Measurements from ENCODE around the gene DAGLA. TPM values are rescaled to one million over a fixed set of nuclear protein-coding genes. Genes with fewer than 3 reads are reported as not detected.
"Not testable (repeated sequence)": the region's sequence is repeated elsewhere in the genome, so short reads cannot be mapped to it uniquely, and the experiment has no call there.

The DAGLA gene
- total RNA-seq, 4 donors from 2014 or later, result 11.9 to 31.4 (median 17.0) TPM

DNA sequence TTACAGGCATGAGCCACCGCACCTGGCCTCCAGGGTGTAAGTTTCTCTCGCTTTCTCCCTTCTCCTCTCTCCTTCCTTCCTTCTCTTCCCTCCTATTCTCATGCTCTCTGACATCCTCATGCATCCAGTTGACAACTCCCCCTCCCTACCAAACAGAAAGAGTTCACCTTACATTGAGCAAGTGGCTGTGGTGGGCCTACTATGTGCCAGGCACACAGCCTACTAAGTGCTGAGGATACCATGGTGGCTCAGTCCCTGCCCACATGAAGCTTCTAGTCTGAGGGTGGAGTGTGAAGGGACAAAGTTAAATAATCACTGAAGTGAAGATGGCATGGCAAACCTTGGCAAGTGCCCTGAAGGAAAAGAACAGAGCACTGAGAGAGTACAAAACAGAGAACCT, 9.6 kb upstream of the DAGLA start:
- no peak overlapping the region for H3K27ac ChIP-seq
- WGBS, 2 donors (ENCODE audit: low coverage in 1 of 2), result 92 to 97% methylated on average over 2 of the region's 2 CpGs
- in situ Hi-C loops (cut with MboI; ENCODE audit: low pct_ligation_motif_present in 1 of 4, low pct_unique_long_range_greater_than_20kb in 1 of 4, low sequenced_read_pairs in 3 of 4) (loop anchor here in 2 of 4 donors (10.0 kb wide), 2 partner anchors 54 to 64 kb away; no protein-coding TSS in a partner anchor), intact Hi-C loops (cut with DNase I; ENCODE audit: low total_unique reads) (no loop called here)
- H3K4me3 ChIP-seq, result no peak overlapping the region
- H3K36me3 ChIP-seq, result no peaks in the 10 kb centered on the region
- H3K4me1 ChIP-seq, result peaks cover 0 to 12% (median 5%) of the 10 kb centered on the region in 4 donors
- H3K9me3 ChIP-seq, result no peaks in the 10 kb centered on the region
- no peak for DNase-seq
- TF ChIP-seq EP300 (IDR thresholded peaks at IDR 0.05; ENCODE audit: low read depth) (no peak), POLR2A (IDR thresholded peaks at IDR 0.05) (no peak), POLR2AphosphoS5 (IDR thresholded peaks at IDR 0.05) (no peak)
- TF ChIP-seq, protein P1, sequence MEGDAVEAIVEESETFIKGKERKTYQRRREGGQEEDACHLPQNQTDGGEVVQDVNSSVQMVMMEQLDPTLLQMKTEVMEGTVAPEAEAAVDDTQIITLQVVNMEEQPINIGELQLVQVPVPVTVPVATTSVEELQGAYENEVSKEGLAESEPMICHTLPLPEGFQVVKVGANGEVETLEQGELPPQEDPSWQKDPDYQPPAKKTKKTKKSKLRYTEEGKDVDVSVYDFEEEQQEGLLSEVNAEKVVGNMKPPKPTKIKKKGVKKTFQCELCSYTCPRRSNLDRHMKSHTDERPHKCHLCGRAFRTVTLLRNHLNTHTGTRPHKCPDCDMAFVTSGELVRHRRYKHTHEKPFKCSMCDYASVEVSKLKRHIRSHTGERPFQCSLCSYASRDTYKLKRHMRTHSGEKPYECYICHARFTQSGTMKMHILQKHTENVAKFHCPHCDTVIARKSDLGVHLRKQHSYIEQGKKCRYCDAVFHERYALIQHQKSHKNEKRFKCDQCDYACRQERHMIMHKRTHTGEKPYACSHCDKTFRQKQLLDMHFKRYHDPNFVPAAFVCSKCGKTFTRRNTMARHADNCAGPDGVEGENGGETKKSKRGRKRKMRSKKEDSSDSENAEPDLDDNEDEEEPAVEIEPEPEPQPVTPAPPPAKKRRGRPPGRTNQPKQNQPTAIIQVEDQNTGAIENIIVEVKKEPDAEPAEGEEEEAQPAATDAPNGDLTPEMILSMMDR (IDR thresholded peaks at IDR 0.05), result no peak
- H3K27me3 ChIP-seq, result no peaks in the 10 kb centered on the region

DNA sequence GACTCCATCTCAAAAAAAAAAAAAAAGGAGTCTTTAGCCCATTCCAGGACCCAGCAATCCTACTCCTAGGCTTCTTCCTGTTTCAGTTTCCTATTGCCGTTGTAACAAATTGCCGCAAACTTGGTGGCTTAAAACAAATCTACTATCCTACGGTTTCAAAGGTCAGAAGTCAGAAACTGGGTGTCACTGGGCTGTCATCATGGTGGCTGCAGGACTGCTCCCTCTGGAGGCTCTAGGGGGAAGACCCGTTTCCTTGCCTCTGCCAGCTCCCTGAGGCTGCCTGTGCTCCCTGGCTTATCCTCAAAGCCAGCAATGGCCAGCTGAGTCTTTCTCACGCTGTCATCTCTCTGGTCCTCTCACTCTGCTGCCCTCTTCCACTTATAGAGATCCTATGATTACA, 8.7 kb upstream of the DAGLA start:
- no peak for TF ChIP-seq EP300 (IDR thresholded peaks at IDR 0.05; ENCODE audit: low read depth)
- TF ChIP-seq, protein P1 (IDR thresholded peaks at IDR 0.05), result peak; percentile 27 to 70 (median 53)
- TF ChIP-seq POLR2AphosphoS5 (IDR thresholded peaks at IDR 0.05), result peak in 1 of 3 donors; percentile 13
- no peak for TF ChIP-seq POLR2A (IDR thresholded peaks at IDR 0.05)
- DNase-seq, result peak; percentile 60
- H3K36me3 ChIP-seq, result no peaks in the 10 kb centered on the region
- peak overlapping the region in 2 of 4 donors; percentile 15 to 29 for H3K27ac ChIP-seq
- 29 to 60% methylated on average over 1 to 5 of the region's 5 CpGs for WGBS, 2 donors (ENCODE audit: low coverage in 1 of 2)
- intact Hi-C loops (cut with DNase I; ENCODE audit: low total_unique reads) (no loop called here), in situ Hi-C loops (cut with MboI; ENCODE audit: low pct_ligation_motif_present in 1 of 4, low pct_unique_long_range_greater_than_20kb in 1 of 4, low sequenced_read_pairs in 3 of 4) (loop anchor here in 2 of 4 donors (10.0 kb wide), 2 partner anchors 53 to 63 kb away; no protein-coding TSS in a partner anchor)
- no peaks in the 10 kb centered on the region for H3K9me3 ChIP-seq
- H3K4me1 ChIP-seq, result peaks cover 0 to 10% (median 4%) of the 10 kb centered on the region in 4 donors
- no peak overlapping the region for H3K4me3 ChIP-seq
- H3K27me3 ChIP-seq, result no peaks in the 10 kb centered on the region

DNA sequence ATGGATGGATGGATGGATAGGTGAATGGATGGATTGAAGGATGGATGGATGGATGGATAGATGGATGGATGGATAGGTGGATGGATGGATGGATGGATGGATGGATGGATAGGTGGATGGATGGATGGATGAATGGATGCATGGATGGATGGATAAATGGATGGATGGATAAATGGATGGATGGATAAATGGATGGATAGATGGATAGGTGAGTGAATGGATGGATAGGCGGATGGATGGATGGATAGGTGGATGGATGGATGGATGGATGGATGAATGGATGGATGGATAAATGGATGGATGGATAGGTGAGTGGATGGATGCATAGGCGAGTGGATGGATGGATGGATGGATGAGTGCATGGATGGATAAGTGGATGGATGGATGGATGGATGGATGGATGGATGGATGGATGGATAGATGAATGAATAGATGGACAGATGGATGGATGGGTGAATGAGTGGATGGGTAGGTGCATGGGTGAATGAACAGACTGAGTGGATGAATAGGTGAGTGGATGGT, 6.2 kb upstream of the DAGLA start:
- DNase-seq; H3K4me1 ChIP-seq; H3K27ac ChIP-seq; H3K4me3 ChIP-seq; H3K9me3 ChIP-seq; H3K27me3 ChIP-seq; H3K36me3 ChIP-seq; intact Hi-C loops (cut with DNase I; ENCODE audit: low total_unique reads): not testable (repeated sequence)
- WGBS, 2 donors (ENCODE audit: low coverage in 1 of 2), result 64 to 75% methylated on average over 2 of the region's 2 CpGs
- in situ Hi-C loops (cut with MboI; ENCODE audit: low pct_ligation_motif_present in 1 of 4, low pct_unique_long_range_greater_than_20kb in 1 of 4, low sequenced_read_pairs in 3 of 4), result loop anchor here in 2 of 4 donors (10.0 kb wide), 2 partner anchors 51 to 61 kb away; no protein-coding TSS in a partner anchor

DNA sequence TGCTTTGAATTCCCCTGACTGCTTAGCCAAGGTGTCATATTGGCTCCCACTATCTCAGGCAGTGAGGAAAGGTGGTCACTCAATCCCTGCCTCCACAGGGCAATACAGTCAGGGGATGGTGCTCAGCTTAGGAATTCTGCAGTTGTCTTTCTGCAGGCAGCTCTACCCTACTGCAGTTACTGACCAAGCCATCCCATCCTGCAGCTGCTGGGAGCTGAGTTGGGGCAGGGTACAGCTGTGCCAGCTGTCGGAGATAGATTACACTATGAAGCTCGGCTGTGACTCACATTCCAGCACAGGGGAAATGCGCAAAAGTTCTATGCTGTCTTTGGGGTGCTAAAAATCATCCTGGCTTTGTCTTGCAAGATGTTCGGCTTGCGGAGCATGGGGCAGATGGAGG, 4.4 kb upstream of the DAGLA start:
- in situ Hi-C loops (cut with MboI; ENCODE audit: low pct_ligation_motif_present in 1 of 4, low pct_unique_long_range_greater_than_20kb in 1 of 4, low sequenced_read_pairs in 3 of 4), result loop anchor here in 2 of 4 donors (10.0 kb wide), 2 partner anchors 49 to 59 kb away; no protein-coding TSS in a partner anchor

More for the DNA sequence above, 4.4 kb upstream of the DAGLA start:
- TF ChIP-seq POLR2A (IDR thresholded peaks at IDR 0.05), result no peak
- TF ChIP-seq EP300 (IDR thresholded peaks at IDR 0.05; ENCODE audit: low read depth), result no peak
- no peak for TF ChIP-seq POLR2AphosphoS5 (IDR thresholded peaks at IDR 0.05)
- TF ChIP-seq, protein P1 (IDR thresholded peaks at IDR 0.05), result no peak
- Histone ChIP-seq H3K27me3 (no peaks in the 10 kb centered on the region), H3K36me3 (no peaks in the 10 kb centered on the region), H3K9me3 (no peaks in the 10 kb centered on the region), H3K27ac (no peak overlapping the region), H3K4me1 (peaks cover under 1 to 13% (median 9%) of the 10 kb centered on the region in 4 donors), H3K4me3 (no peak overlapping the region)
- WGBS, 2 donors (ENCODE audit: low coverage in 1 of 2), result 100% methylated on average over 2 of the region's 5 CpGs; no CpG with 5 or more reads in 1 of the 2 donors
- intact Hi-C loops (cut with DNase I; ENCODE audit: low total_unique reads), result no loop called here
- DNase-seq, result no peak
